GM12874 (cell line): ENCODE measurements around the gene TRIM26.

Experiments used
- CTCF ChIP-seq: IDR thresholded peaks from 2 replicates; pipeline ENCODE4 v1.5.1; 2011; ENCODE audit warnings: low read depth, mild to moderate bottlenecking, control low read depth, low read length, moderate library complexity; ENCODE audit not compliant: insufficient read depth

The TRIM26 gene

DNA sequence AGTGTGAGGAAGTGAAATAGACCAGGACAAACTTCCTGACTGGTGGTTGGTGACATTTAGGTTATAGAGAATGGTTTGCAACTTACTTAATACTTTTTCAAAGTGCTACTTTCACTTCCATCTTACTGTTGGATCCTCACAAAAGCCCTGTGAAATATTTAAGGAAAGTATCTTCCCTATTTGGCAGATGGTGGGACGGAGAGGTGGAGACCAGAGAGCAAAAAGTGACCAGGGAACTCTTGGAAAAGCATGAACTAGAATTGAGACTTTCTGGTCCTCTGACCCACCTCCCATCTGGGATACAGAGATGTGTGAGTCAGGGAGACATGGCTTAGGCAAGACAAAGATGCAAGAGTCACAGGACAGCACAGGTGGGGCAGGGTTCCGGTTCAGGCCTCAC is 55.2 kb downstream of the TRIM26 start:
- no peak for TF ChIP-seq CTCF

DNA sequence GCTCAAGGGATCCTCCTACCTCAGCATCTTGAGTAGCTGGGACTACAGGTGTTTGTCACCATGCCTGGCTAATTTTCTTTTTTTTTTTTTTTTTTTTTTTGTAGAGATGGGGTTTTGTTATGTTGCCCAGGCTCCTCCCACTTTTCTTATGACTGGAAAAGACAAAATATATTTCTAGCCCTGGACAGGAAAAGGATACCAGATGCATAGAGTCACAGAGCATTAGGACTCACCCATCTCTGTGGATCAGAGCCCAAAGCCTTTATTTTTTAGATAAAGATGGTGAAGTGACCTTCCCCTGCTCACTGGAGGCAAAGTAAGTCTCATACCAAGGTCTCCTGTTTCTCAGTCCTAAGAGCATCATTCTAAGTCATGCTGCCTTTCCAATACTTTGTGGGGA is 55.6 kb downstream of the TRIM26 start:
- TF ChIP-seq CTCF = no peak

- TF ChIP-seq CTCF = no peak
Measured at GRCh38 chr6:30156774-30157173, 56.4 kb downstream of the TRIM26 start.

- no peak for TF ChIP-seq CTCF
Measured at GRCh38 chr6:30156262-30156599, 57.0 kb downstream of the TRIM26 start.

DNA sequence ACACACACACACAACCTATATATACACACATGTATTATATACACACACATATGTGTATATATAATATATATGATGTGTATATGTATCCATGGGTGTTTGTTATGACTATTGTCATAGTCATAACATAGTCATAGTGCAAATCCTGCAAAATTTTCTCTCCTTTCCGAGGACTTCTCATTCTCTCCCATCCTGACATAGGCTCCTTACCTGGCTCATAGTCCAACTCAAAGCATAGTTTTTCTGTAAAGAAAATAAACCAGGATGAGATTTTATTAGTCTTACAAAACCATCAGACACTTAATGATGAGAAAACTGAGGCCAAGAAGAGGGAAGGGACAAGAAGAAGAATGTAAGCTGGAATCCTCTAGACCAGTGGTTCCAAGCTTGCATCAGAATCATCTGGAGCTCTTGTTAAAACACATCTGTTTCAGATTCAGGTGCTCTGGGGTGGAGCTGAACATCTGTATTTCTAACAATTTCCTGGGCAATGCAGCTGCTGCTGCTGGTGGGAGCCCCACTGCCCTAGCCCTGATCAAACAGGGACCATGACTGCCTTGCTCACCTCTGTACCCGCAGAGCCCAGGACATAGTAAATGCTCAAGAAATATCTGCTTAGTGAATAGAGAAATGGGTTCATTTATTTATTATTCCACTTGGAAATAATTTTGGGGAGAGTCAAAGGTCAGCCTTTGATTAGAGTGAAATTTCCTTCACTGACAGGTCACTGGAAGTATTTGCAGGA is 57.5 kb downstream of the TRIM26 start:
- no peak for TF ChIP-seq CTCF

GRCh38 chr6:30154709-30155519 is 58.3 kb downstream of the TRIM26 start:
- no peak for TF ChIP-seq CTCF

DNA sequence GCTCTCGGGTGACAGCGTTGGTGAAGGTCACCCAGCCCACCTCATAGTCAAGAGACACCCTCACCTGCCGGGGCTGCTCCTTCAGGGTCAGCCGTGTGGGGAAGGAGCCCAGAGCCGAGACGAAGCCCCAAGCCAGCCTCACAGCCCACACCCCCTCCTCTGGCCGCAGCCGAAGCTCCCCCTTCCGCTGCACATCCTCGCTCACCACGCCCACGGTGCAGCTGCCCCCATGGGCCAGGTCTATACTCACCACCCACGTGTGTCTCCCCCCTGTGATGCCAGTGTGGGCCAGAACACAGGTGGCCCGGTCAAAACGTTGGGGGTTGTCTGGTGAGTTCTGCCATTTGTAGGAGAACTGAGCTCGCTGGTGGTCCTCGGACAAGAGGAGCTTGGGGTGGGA is 59.1 kb downstream of the TRIM26 start:
- no peak for TF ChIP-seq CTCF
